IPS DF 19.7 (cell line): Measurements from ENCODE around the gene MRPL27.
"Not testable (repeated sequence)": the region's sequence is repeated elsewhere in the genome, so short reads cannot be mapped to it uniquely, and the experiment has no call there.

Source experiments
- DNase-seq: peaks from one replicate; pipeline ENCODE4 v3.0.0-alpha.2; 2013; ENCODE audit warnings: low read depth, low spot score

Gene MRPL27

DNA sequence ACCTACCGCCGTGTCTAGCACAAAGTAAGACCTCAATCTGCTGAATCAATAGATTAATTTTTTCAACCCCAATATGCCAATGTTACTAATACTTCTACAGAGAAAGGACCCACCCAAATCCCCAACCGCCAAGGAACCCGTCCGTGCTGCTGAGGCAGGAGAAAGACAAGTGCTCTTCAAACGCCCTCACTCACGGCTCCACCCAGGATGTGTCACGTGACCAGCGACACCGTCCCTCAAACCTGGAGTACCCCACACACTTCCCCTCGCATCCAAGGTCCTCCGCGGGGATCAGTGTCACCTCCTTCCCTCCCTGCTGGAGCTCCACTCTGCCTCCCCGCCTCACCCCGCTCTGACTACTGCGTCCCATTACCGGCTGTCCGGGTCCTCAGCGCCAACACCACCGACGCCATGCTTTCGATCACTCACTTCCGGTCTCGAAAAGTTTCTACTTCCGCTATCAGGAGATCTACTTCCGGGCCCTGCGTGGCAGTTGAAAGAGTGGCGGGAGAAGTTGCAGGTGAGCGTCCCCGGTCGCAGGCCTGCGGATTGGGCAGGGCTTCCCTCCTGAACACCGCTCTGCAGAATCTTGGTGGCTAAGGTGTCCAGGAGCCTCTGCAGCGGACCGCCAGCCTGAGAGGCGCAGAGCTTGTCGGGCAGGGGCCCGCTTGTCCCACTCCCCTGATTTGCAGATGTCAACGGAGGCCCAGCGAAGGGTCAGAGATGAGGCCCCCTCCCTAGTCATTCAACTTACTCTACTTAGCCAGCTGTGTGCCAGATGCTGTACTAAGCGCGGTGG is at the start of gene MRPL27, which contains the start of gene EME1:
TSS of gene MRPL27 (minus strand) at position 427 of the 799 bp plus-strand sequence. CDS start at position 413, 14 bp downstream.
TSS of gene EME1 (plus strand) at position 472 of the 799 bp plus-strand sequence. CDS start 1,980 bp downstream, outside the sequence.
- DNase-seq, result peak; percentile 68

DNA sequence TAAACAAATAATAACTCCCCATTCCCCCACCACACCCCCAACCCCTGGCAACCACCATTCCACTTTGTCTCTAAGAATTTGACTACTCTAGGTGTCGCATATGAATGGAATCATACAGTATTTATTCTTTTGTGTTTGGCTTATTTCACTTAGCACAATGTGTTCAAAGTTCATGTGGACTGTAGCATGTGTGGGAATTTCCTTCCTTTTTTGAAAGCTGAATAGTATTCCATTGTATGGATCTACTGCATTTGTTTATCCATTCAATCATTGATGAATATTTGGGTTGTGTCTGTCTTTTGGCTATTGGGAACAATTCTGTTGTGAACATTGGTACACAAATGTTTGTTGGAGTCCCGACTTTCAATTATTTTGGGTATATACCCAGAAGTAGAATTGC is 49.8 kb upstream of the MRPL27 start:
- DNase-seq, result no peak

- no peak for DNase-seq
Measured at GRCh38 chr17:50421308-50422051, 48.5 kb upstream of the MRPL27 start.

GRCh38 chr17:50420419-50421112 is 47.6 kb upstream of the MRPL27 start:
- no peak for DNase-seq

DNA sequence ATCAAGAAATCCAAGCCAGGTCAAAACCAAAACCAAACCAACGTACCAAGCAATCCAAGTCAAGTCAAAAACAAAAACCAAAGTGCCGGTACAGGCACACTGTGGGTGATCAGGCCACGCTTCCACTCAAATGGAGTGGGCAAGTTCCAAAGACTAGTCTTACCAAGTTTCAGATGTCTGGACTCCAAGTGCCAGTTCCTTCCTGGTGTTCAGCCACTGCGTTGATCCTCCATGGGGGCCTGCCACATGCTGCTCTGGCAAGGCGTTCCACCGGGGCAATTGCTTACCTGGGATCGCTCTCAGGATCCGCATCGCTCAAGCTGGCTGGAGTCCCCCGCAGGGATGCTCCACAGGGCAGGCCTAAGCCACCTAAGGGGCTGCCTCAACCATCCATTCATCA is 46.6 kb upstream of the MRPL27 start:
- DNase-seq, result not testable (repeated sequence)

- DNase-seq, result no peak
Measured at GRCh38 chr17:50414808-50415207, 41.8 kb upstream of the MRPL27 start.

GRCh38 chr17:50412188-50412732 is 39.3 kb upstream of the MRPL27 start:
- DNase-seq, result no peak

GRCh38 chr17:50407921-50408320 is 34.9 kb upstream of the MRPL27 start:
- DNase-seq, result no peak

DNA sequence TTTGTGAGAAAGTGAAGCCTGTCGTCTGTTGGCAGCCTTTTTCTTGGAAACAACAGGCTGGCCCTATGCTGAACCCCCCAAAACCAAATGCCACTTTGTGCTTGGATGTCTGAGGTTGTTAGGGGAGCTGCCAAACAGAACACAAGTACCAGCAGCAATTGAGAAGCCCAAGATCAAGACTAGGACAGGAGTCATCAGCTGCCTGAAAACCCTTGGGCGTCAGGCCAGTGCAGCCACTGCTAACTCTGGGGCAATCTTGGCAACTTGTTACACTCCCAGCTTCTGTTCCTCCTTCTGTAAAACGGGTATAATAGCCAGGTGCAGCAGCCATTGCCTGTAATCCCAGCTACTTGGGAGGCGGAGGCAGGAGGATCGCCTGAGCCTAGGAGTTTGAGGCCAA is 33.6 kb upstream of the MRPL27 start:
- no peak for DNase-seq

GRCh38 chr17:50405351-50405750 is 32.4 kb upstream of the MRPL27 start:
- DNase-seq, result not testable (repeated sequence)

DNA sequence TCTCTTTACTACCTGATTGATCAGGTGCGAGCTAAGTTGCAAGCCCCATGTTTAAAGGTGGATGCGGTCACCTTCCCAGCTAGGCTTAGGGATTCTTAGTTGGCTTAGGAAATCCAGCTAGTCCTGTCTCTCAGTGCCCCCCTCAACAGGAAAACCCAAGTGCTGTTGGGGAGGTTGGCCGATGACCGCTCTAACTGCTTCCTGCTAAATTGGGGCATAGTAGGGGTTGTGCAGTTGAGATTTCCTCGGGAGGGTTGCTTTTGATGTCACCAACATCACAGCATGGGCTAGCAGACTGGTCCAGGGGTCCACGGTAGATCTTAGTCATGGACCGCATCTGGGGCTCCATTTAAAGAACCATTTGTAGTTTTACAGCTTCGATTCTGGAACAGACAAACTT is 26.6 kb upstream of the MRPL27 start:
- DNase-seq, result not testable (repeated sequence)

DNA sequence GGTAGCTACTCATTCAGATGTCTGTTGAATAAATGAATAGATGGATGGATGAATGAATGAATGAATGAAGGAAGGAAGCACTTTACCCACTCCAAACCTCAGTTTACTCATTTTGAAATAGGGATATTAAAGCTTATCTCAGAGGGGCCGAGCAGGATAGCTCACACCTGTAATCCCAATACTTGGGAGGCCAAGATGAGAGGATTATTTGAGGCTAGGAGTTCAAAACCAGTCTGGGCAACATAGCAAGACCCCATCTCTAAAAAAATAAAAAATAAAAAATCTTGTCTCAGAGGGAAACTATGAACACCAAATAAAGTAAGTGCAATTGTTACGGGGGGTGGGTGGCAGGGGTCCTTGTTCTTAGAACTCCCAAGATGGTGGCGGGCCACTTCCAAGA is 25.7 kb upstream of the MRPL27 start:
- not testable (repeated sequence) for DNase-seq

- DNase-seq, result no peak
Measured at GRCh38 chr17:50397919-50398285, 24.9 kb upstream of the MRPL27 start.

GRCh38 chr17:50397111-50397918 is 24.3 kb upstream of the MRPL27 start, which contains the start of gene LRRC59:
LRRC59 (minus strand) TSS chr17:50397523; CDS start chr17:50397317, 206 bp downstream.
- DNase-seq, result no peak

GRCh38 chr17:50396261-50397110 is 23.5 kb upstream of the MRPL27 start:
- no peak for DNase-seq

DNA sequence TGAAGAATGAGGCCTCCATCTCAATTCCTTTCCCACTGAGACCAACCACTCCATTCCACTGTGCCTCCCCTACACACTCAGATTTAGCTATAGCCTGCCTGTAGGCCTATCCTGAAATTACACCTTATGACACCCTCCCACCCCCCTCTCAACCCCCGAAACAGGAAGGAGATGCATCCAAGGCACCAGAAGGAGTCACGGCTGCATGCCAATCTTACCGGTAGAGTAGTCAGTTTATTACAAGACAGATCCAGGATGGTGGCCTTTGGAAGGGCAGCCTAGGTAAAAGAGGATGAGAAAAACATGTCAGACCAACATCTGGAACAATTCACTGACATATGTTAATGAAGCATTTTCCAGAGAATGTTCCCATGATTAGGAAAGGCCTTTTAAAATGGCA is 21.7 kb upstream of the MRPL27 start:
- DNase-seq, result no peak

GRCh38 chr17:50393700-50394099 is 20.7 kb upstream of the MRPL27 start:
- DNase-seq, result no peak

GRCh38 chr17:50392621-50393020 is 19.6 kb upstream of the MRPL27 start:
- DNase-seq, result no peak

DNA sequence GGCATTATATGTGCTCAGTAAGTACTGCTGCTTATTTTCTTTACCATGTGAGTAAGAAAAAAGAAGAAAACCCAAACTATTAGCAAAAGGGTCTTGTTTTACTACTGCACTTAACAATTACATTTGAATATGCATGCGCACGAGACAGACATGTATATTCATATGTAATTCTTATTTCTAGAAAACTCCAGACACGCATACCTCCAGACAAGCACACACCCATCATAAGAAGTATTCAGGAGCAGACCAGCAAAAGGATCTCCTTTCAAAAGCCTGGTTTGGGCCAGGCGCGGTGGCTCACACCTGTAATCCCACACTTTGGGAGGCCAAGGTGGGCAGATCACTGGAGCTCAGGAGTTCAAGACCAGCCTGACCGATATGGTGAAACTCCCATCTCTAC is 16.6 kb upstream of the MRPL27 start:
- no peak for DNase-seq

DNA sequence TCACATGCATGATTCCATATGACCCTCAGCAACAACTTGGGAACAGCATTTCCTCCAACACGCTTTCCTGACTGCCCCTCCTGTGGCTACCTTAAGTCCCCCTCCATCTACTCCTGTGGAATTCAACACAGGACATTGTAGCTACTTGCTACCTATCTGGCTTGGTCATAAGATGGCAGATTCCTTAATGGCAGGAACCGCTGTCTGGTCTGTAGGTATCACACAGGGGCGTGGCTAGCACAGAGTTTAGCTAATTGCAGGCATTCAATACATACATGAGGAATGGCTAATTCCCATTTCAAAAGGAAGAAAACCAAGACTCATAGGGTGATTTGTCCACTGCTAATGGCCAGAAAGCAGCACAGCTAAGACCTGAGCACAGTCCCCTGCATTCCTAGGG is 15.7 kb upstream of the MRPL27 start:
- DNase-seq, result no peak
